A549 (cell line): ENCODE results near the gene SASH1. TPM values are rescaled to one million over a fixed set of nuclear protein-coding genes. Genes with fewer than 3 reads are reported as not detected.

Experiments used
- ATAC-seq, 2 experiments: fragments of 200-7000 bp in 1 of 2; fragments of >200 bp in 1 of 2; cut with Nextera tagmentation in 1 of 2; cut with Tn5 transposase in 1 of 2; 3 replicates each; pipeline versions ENCODE4 v1.8.0 to v1.9.1; 2018 to 2020; ENCODE audit warnings: mild to moderate bottlenecking in 1 of 2, moderate library complexity in 1 of 2
- CTCF ChIA-PET: fragments of 300-600 bp; sonication (Branson Sonifier 250); formaldehyde crosslinking; extraction: SDS; loops from one replicate; lab custom pipeline; 2021; ENCODE audit warnings: antibody characterized with exemption, inconsistent platforms; lab: Yijun Ruan, JAX
- POLR2A ChIA-PET: fragments of 350-600 bp; formaldehyde crosslinking; extraction: SDS; loops from one replicate; lab custom pipeline; 2021; ENCODE audit warnings: antibody characterized with exemption, inconsistent platforms; lab: Yijun Ruan, JAX
- DNase-seq, 2 experiments: peaks; one replicate each; pipeline versions ENCODE4 v3.0.0 to v3.0.0-alpha.2; 2011 to 2016; ENCODE audit warnings: low read depth in 1 of 2, low spot score in 1 of 2
- FAIRE-seq: peaks from 2 replicates; lab custom pipeline; 2011; peaks lifted over from hg19 to GRCh38; lab: Jason Lieb, UNC
- H3K27ac ChIP-seq, 2 experiments: fragments of >200 bp; sonication (Bioruptor Twin); formaldehyde crosslinking; 3 replicates each; pipeline ENCODE4 v1.5.1; 2016 to 2017
- H3K4me1 ChIP-seq: fragments of >200 bp; sonication (Bioruptor Twin); formaldehyde crosslinking; 3 replicates; pipeline ENCODE4 v1.6.1; 2016
- H3K4me2 ChIP-seq: fragments of >200 bp; sonication (Bioruptor Twin); formaldehyde crosslinking; 3 replicates; pipeline ENCODE4 v1.6.1; 2016
- H3K4me3 ChIP-seq: fragments of >200 bp; sonication (Bioruptor Twin); formaldehyde crosslinking; 3 replicates; pipeline ENCODE4 v1.5.1; 2016
- H3K9me3 ChIP-seq: fragments of >200 bp; sonication (Bioruptor Twin); formaldehyde crosslinking; 3 replicates; pipeline ENCODE4 v1.6.1; 2016
- CBX8 ChIP-seq: fragments of 200-600 bp; sonication (generic); IDR thresholded peaks from 2 replicates; pipeline ENCODE4 v1.6.1; 2016
- CHD4 ChIP-seq: fragments of 200-600 bp; sonication (generic); IDR thresholded peaks from 2 replicates; pipeline ENCODE4 v1.6.1; 2016; ENCODE audit warnings: antibody characterized with exemption, mild to moderate bottlenecking, borderline replicate concordance
- EP300 ChIP-seq, 2 experiments: fragments of >200 bp; sonication (Bioruptor Twin); formaldehyde crosslinking; IDR thresholded peaks; 2 replicates in 1 of 2; 3 replicates in 1 of 2; pipeline ENCODE4 v1.6.1; 2016 to 2017
- ESRRA ChIP-seq: fragments of 150-350 bp; IDR thresholded peaks from 2 replicates; pipeline ENCODE4 v1.6.1; 2014; ENCODE audit warnings: mild to moderate bottlenecking, low read length, borderline replicate concordance
- FOXS1 ChIP-seq: fragments of 250-450 bp; sonication (Bioruptor Pico); IDR thresholded peaks from 2 replicates; pipeline ENCODE4 v1.5.0; 2020; ENCODE audit warnings: mild to moderate bottlenecking, moderate library complexity
- HOXA7 ChIP-seq: fragments of 250-450 bp; sonication (Bioruptor Pico); IDR thresholded peaks from 2 replicates; pipeline ENCODE4 v1.5.0; 2020; ENCODE audit warnings: mild to moderate bottlenecking, moderate library complexity
- JUN ChIP-seq, 2 experiments: fragments of >200 bp; sonication (Bioruptor Twin); formaldehyde crosslinking; IDR thresholded peaks; 2 replicates in 1 of 2; 3 replicates in 1 of 2; pipeline ENCODE4 v1.6.1; 2016 to 2017
- JUNB ChIP-seq: fragments of >200 bp; sonication (Bioruptor Twin); formaldehyde crosslinking; IDR thresholded peaks from 2 replicates; pipeline ENCODE4 v1.6.1; 2016
- MAZ ChIP-seq: fragments of 150-350 bp; IDR thresholded peaks from 2 replicates; pipeline ENCODE4 v1.6.1; 2014; ENCODE audit warnings: antibody characterized with exemption, low read depth, low read length, borderline replicate concordance
- NFE2L2 ChIP-seq: fragments of 150-350 bp; conservative IDR thresholded peaks from 2 replicates; pipeline ENCODE4 v1.6.1; 2014; ENCODE audit warnings: low read length
- NPAS2 ChIP-seq: fragments of 250-450 bp; sonication (Bioruptor Pico); IDR thresholded peaks from 2 replicates; pipeline ENCODE4 v1.8.0; 2022; ENCODE audit warnings: mild to moderate bottlenecking, moderate library complexity, borderline replicate concordance
- NR3C1 ChIP-seq: fragments of >200 bp; sonication (Bioruptor Twin); formaldehyde crosslinking; IDR thresholded peaks from 3 replicates; pipeline ENCODE4 v1.6.1; 2017
- POLR2A ChIP-seq: IDR thresholded peaks from 2 replicates; pipeline ENCODE4 v1.6.1; 2012; ENCODE audit warnings: mild to moderate bottlenecking, low read length
- POLR2AphosphoS2 ChIP-seq: conservative IDR thresholded peaks from 2 replicates; pipeline ENCODE4 v1.6.1; 2012; ENCODE audit warnings: low read length, improper control_type of control experiment, inconsistent platforms
- RAD21 ChIP-seq, 2 experiments: fragments of >200 bp in 1 of 2; sonication (Bioruptor Twin) in 1 of 2; formaldehyde crosslinking in 1 of 2; IDR thresholded peaks in 1 of 2; conservative IDR thresholded peaks in 1 of 2; 2 replicates in 1 of 2; 3 replicates in 1 of 2; pipeline ENCODE4 v1.6.1; 2012 to 2018; ENCODE audit warnings: inconsistent platforms in 1 of 2
- RARB ChIP-seq: fragments of 250-450 bp; sonication (Bioruptor Pico); IDR thresholded peaks from 2 replicates; pipeline ENCODE4 v1.8.0; 2021; ENCODE audit warnings: mild to moderate bottlenecking, moderate library complexity
- RCOR1 ChIP-seq: fragments of 150-350 bp; IDR thresholded peaks from 2 replicates; pipeline ENCODE4 v1.6.1; 2014; ENCODE audit warnings: antibody characterized with exemption, low read length, low read depth
- RFX5 ChIP-seq: fragments of 450-650 bp; IDR thresholded peaks from 2 replicates; pipeline ENCODE4 v1.7.1; 2014; ENCODE audit warnings: antibody characterized with exemption, mild to moderate bottlenecking, moderate library complexity
- RNF2 ChIP-seq: fragments of 200-600 bp; sonication (generic); IDR thresholded peaks from 2 replicates; pipeline ENCODE4 v1.6.1; 2016; ENCODE audit warnings: low read depth, mild to moderate bottlenecking, antibody characterized with exemption, moderate library complexity, borderline replicate concordance
- TP53 ChIP-seq: fragments of 250-450 bp; sonication (Bioruptor Pico); IDR thresholded peaks from 2 replicates; pipeline ENCODE4 v1.5.0; 2021; ENCODE audit warnings: mild to moderate bottlenecking, moderate library complexity
- USF2 ChIP-seq: fragments of 450-650 bp; IDR thresholded peaks from 2 replicates; pipeline ENCODE4 v1.6.1; 2014; ENCODE audit warnings: antibody characterized with exemption
- ZC3H11A ChIP-seq: fragments of 450-650 bp; IDR thresholded peaks from 2 replicates; pipeline ENCODE4 v1.6.1; 2014; ENCODE audit warnings: antibody characterized with exemption, mild to moderate bottlenecking
- WGBS: methylation state at CpG from one replicate; pipeline ENCODE4 v1.1.6; 2017; ENCODE audit errors: missing lambda C conversion rate; 5-methylcytosine and 5-hydroxymethylcytosine counted together
- polyA plus RNA-seq, 4 experiments: library from polyadenylated mRNA; depleted of rRNA in 3 of 4; stranded (reverse); fragments of >200 nt; fragmentation: RNase III in 1 of 4; extraction: RNeasy Plus Mini Kit Qiagen cat#74134 plus additional on column Dnase treatment in 1 of 4; gene quantifications; 2 replicates in 3 of 4; 3 replicates in 1 of 4; pipeline ENCODE4 v1.2.3, GENCODE V29; 2011 to 2017
- TF ChIP-seq, protein P1 (sequence below): fragments of >200 bp; sonication (Bioruptor Twin); formaldehyde crosslinking; IDR thresholded peaks from 3 replicates; pipeline ENCODE4 v1.5.1; 2016
- TF ChIP-seq, protein P2 (sequence below): fragments of 250-450 bp; sonication (Bioruptor Pico); IDR thresholded peaks from 2 replicates; pipeline ENCODE4 v1.5.0; 2021; ENCODE audit warnings: mild to moderate bottlenecking, moderate library complexity, borderline replicate concordance
- TF ChIP-seq, protein P3 (sequence below): fragments of >200 bp; sonication (Bioruptor Twin); formaldehyde crosslinking; IDR thresholded peaks from 2 replicates; pipeline ENCODE4 v1.6.1; 2016

The SASH1 gene
- polyA plus RNA-seq, 2 of the 4 experiments (the other 2 are of a cell fraction) = 2.5 to 3.0 TPM

- POLR2A ChIA-PET = no interaction called here
- FAIRE-seq = no peak
- Histone ChIP-seq H3K9me3 (no peaks in the 10 kb centered on the region), H3K4me2 (no peak overlapping the region), H3K4me1 (no peaks in the 10 kb centered on the region), H3K27ac (no peak overlapping the region), H3K4me3 (no peak overlapping the region)
- CTCF ChIA-PET = interaction anchor here (0.6 to 1.3 kb wide), 2 partner anchors 13 to 376 kb away, joined by 3 to 9 read pairs; no protein-coding TSS in a partner anchor
- TF ChIP-seq HOXA7 = no peak
- no peak for TF ChIP-seq POLR2AphosphoS2
- TF ChIP-seq, protein P1, sequence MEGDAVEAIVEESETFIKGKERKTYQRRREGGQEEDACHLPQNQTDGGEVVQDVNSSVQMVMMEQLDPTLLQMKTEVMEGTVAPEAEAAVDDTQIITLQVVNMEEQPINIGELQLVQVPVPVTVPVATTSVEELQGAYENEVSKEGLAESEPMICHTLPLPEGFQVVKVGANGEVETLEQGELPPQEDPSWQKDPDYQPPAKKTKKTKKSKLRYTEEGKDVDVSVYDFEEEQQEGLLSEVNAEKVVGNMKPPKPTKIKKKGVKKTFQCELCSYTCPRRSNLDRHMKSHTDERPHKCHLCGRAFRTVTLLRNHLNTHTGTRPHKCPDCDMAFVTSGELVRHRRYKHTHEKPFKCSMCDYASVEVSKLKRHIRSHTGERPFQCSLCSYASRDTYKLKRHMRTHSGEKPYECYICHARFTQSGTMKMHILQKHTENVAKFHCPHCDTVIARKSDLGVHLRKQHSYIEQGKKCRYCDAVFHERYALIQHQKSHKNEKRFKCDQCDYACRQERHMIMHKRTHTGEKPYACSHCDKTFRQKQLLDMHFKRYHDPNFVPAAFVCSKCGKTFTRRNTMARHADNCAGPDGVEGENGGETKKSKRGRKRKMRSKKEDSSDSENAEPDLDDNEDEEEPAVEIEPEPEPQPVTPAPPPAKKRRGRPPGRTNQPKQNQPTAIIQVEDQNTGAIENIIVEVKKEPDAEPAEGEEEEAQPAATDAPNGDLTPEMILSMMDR = no peak
- no peak for TF ChIP-seq TP53 (CRISPR knock-in tag)
- TF ChIP-seq MAZ = no peak
- TF ChIP-seq RAD21 (conservative IDR thresholded peaks at IDR 0.05 in 1 of 2, IDR thresholded peaks at IDR 0.05 in 1 of 2) = no peak
- no peak for TF ChIP-seq JUNB
- no peak for TF ChIP-seq RFX5
- TF ChIP-seq POLR2A = no peak
- TF ChIP-seq RNF2 = no peak
- TF ChIP-seq, protein P2, sequence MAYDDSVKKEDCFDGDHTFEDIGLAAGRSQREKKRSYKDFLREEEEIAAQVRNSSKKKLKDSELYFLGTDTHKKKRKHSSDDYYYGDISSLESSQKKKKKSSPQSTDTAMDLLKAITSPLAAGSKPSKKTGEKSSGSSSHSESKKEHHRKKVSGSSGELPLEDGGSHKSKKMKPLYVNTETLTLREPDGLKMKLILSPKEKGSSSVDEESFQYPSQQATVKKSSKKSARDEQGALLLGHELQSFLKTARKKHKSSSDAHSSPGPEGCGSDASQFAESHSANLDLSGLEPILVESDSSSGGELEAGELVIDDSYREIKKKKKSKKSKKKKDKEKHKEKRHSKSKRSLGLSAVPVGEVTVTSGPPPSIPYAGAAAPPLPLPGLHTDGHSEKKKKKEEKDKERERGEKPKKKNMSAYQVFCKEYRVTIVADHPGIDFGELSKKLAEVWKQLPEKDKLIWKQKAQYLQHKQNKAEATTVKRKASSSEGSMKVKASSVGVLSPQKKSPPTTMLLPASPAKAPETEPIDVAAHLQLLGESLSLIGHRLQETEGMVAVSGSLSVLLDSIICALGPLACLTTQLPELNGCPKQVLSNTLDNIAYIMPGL (CRISPR knock-in tag) = no peak
- no peak for TF ChIP-seq JUN (IDR thresholded peaks at IDR 0.05)
- no peak for TF ChIP-seq FOXS1
- no peak for TF ChIP-seq EP300 (IDR thresholded peaks at IDR 0.05)
- no peak for TF ChIP-seq ESRRA
- TF ChIP-seq CBX8 = no peak
- no peak for ATAC-seq
- 67% methylated on average over 9 of the region's 9 CpGs for WGBS
- no peak for DNase-seq
Measured at GRCh38 chr6:148572676-148573335, 230.2 kb downstream of the SASH1 start.

DNA sequence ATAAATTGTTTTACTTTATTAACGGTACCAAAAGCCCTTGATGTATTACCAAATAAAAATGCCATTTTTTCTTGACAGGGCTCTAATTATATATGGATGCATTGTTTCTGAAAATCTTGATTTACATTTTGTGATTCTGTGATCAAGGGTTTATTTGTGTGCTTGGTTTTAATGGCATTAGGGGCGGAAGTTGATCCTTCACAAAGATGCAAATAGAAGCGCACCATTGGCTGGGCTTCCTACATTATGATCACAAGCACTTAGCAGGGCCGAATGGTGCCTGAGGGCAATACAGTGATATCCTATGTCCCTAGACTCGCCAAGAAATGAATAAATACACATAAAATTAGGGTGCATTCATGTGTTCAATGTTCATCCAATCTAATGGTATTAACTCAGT is 231.3 kb downstream of the SASH1 start:
- FAIRE-seq = no peak
- H3K4me2 ChIP-seq = no peak overlapping the region
- ChIA-PET POLR2A (no interaction called here), CTCF (interaction anchor here (0.6 kb wide), 1 partner anchor 33 kb away, joined by 3 read pairs; no protein-coding TSS in a partner anchor)
- no peaks in the 10 kb centered on the region for H3K4me1 ChIP-seq
- no peaks in the 10 kb centered on the region for H3K9me3 ChIP-seq
- no peak overlapping the region for H3K4me3 ChIP-seq
- DNase-seq = no peak
- WGBS = 42% methylated on average over 5 of the region's 5 CpGs
- H3K27ac ChIP-seq = no peak overlapping the region
- no peak for ATAC-seq
- TF ChIP-seq, protein P1 = no peak
- TF ChIP-seq NPAS2 (CRISPR knock-in tag) = no peak
- no peak for TF ChIP-seq USF2
- no peak for TF ChIP-seq JUNB
- no peak for TF ChIP-seq ZC3H11A
- no peak for TF ChIP-seq NR3C1
- no peak for TF ChIP-seq RCOR1
- TF ChIP-seq NFE2L2 = no peak
- TF ChIP-seq, protein P3, sequence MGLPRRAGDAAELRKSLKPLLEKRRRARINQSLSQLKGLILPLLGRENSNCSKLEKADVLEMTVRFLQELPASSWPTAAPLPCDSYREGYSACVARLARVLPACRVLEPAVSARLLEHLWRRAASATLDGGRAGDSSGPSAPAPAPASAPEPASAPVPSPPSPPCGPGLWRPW = no peak
- TF ChIP-seq, protein P2 (CRISPR knock-in tag) = no peak
- no peak for TF ChIP-seq CHD4
- TF ChIP-seq RARB (CRISPR knock-in tag) = no peak
